ENCODE results near the gene NUDT14. TPM values are rescaled to one million over a fixed set of nuclear protein-coding genes. Genes with fewer than 3 reads are reported as not detected.

NUDT14 gene
- total RNA-seq, 1 donor from 2014 or later, result 39.1 TPM

DNA sequence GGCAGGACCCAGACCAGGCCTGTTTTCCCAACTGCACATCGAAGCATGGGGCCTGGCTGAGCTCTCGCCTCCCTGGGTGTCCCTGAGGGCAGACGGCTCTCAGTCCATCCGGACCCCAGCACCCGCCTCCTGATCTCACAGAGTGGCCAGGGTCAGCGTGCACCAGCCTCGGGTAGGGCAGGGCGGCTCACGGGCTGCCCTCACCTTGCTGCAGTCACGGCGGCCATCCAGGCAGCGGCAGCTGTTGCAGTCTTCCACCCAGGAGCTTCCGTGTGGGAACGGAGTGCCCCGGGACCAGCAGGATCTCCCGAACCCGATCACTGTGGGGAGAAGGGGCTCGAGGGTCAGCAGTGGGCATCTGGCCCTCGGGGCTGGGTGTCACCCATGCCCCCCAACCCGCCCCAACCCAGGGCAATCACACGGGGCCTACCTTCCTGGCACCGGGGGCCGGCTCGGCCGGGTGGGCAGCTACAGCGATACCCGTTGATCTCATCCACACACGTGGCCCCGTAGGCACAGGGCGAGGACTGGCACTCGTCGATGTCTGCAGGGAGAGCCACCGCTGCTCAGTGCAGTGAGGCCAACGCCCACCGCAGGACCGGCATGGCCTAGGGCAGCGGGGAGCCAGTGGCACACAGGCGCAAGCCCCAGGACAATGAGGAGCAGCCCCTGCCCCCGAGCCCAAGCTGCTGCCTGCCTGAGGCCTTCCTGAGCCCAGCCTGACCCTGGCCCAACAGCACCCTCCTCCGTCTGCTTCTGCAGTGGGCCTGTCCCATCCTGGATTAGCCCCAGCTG is 34.7 kb downstream of the NUDT14 start:
- Mint-ChIP-seq H3K4me3 (ENCODE audit: unreplicated experiment) (no peak overlapping the region), H3K36me3 (ENCODE audit: unreplicated experiment) (no peaks in the 10 kb centered on the region), H3K27ac (ENCODE audit: unreplicated experiment) (no peak overlapping the region), H3K4me1 (ENCODE audit: unreplicated experiment) (no peaks in the 10 kb centered on the region), H3K9me3 (ENCODE audit: unreplicated experiment) (no peaks in the 10 kb centered on the region), H3K27me3 (ENCODE audit: unreplicated experiment) (no peaks in the 10 kb centered on the region)
- DNase-seq (ENCODE audit: extremely low spot score, unreplicated experiment), result no peak
- TF ChIP-seq, protein P1, sequence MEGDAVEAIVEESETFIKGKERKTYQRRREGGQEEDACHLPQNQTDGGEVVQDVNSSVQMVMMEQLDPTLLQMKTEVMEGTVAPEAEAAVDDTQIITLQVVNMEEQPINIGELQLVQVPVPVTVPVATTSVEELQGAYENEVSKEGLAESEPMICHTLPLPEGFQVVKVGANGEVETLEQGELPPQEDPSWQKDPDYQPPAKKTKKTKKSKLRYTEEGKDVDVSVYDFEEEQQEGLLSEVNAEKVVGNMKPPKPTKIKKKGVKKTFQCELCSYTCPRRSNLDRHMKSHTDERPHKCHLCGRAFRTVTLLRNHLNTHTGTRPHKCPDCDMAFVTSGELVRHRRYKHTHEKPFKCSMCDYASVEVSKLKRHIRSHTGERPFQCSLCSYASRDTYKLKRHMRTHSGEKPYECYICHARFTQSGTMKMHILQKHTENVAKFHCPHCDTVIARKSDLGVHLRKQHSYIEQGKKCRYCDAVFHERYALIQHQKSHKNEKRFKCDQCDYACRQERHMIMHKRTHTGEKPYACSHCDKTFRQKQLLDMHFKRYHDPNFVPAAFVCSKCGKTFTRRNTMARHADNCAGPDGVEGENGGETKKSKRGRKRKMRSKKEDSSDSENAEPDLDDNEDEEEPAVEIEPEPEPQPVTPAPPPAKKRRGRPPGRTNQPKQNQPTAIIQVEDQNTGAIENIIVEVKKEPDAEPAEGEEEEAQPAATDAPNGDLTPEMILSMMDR (IDR thresholded peaks at IDR 0.05), result no peak

DNA sequence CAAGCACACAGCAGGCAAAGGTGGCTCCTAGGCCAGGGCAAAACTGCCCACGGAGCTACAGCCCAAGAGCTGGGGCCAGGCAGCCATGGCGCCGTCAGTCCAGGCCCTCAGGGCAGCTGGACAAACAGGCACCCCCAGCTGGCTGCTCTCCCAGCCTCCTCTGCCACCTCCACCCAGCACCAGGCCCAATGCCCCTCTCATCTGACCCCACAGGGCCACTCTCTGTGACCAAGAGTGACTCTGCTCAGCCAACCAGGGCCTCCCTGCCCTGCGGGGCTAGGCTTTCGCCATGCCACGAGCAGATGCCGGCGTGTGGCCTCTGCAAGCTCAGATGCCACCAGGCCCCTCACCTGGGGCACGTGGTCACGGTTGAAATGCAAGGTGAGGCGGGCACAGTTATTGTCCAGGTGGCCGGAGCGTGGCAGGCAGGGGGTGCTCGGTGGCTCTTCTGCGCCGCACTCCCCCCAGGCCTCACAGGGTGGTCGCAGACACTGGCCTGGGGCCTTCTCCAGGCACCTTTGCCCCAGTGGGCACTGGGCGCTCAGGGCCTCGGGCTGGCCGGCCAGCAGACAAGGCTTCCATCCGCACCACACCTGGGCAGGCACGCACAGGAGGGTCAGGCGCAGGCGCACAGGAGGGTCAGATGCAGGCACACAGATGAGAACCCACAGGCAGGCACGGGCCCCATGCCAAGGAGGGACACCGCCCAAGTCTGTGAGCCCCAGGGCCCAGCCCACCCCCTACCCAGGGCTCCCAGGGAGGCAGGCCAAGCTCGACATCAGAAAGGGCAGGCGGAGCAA is 35.5 kb downstream of the NUDT14 start:
- no peaks in the 10 kb centered on the region for H3K27me3 Mint-ChIP-seq (ENCODE audit: unreplicated experiment)
- no peaks in the 10 kb centered on the region for H3K36me3 Mint-ChIP-seq (ENCODE audit: unreplicated experiment)
- TF ChIP-seq, protein P1 (IDR thresholded peaks at IDR 0.05), result no peak
- no peak for DNase-seq (ENCODE audit: extremely low spot score, unreplicated experiment)
- H3K4me3 Mint-ChIP-seq (ENCODE audit: unreplicated experiment), result no peak overlapping the region
- no peak overlapping the region for H3K27ac Mint-ChIP-seq (ENCODE audit: unreplicated experiment)
- H3K9me3 Mint-ChIP-seq (ENCODE audit: unreplicated experiment), result no peaks in the 10 kb centered on the region
- H3K4me1 Mint-ChIP-seq (ENCODE audit: unreplicated experiment), result no peaks in the 10 kb centered on the region

DNA sequence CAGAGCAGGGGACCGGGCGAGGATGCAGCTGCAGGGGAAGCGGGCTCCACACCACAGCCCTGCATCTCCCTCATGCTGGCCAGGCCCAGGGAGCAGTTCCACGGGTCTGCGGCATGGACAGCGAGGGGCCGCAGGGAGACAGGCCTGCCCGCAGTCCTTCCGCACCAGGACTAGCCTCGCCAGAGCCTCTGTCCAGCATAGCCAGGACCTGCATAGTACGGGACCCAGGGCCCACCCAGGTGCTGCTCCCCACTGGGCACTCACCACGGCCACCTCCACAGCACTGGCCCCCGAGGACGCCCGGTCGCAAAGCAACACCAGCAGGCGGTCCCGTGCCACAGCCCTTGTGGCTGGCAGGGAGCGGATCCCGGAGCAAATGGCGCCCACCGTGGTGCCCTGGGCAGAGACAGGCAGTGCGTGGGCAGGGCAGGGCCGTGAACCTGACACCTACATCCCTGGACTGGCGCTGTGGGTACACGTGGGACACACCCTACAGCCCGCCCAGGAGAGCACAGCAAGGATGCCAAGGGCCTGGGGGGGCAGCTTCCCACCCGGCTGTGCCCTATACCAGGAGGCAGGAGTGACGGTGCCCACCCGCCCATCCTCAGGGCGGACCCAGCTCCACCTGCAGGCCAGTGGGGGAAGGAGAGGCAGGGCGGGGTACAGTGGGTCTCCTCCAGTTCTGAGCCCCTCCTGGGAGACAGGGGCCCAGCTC is 36.3 kb downstream of the NUDT14 start:
- Mint-ChIP-seq H3K4me1 (ENCODE audit: unreplicated experiment) (no peaks in the 10 kb centered on the region), H3K9me3 (ENCODE audit: unreplicated experiment) (peaks cover 4% of the 10 kb centered on the region), H3K27ac (ENCODE audit: unreplicated experiment) (no peak overlapping the region), H3K4me3 (ENCODE audit: unreplicated experiment) (no peak overlapping the region), H3K27me3 (ENCODE audit: unreplicated experiment) (no peaks in the 10 kb centered on the region), H3K36me3 (ENCODE audit: unreplicated experiment) (peaks cover 4% of the 10 kb centered on the region)
- TF ChIP-seq, protein P1 (IDR thresholded peaks at IDR 0.05), result no peak
- DNase-seq (ENCODE audit: extremely low spot score, unreplicated experiment), result no peak

DNA sequence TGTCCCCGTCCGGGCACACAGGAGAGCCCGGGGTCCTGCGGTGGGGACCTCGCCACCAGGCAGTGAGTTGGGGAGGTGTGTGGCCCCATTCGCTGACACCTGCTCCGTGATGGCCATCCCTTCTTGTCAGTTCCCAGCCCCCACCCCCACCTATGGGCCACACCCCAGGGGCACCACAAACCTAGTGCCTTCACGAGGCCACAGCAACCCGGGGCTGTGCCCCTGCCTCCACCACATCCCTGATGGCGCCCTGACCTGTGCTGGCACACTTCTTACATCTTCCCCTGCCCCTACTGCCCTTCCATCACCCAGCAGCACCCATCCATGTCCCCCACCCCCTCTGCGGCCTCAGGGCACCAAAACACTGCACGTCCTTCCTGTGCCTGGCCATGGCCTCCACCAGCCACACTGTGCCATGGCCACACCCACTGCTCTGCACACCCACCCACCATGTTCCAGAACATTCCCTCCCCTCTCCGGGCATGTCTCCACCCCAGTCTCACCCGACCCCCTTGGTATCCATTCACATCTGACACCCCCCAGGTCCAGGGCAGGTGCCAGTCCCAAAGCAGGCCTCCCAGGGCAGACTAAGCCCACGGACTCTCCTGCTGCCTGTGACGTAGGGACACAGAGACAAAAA is 37.0 kb downstream of the NUDT14 start:
- Mint-ChIP-seq H3K27ac (ENCODE audit: unreplicated experiment) (no peak overlapping the region), H3K36me3 (ENCODE audit: unreplicated experiment) (peaks cover 4% of the 10 kb centered on the region), H3K9me3 (ENCODE audit: unreplicated experiment) (peaks cover 4% of the 10 kb centered on the region), H3K4me3 (ENCODE audit: unreplicated experiment) (no peak overlapping the region), H3K27me3 (ENCODE audit: unreplicated experiment) (no peaks in the 10 kb centered on the region), H3K4me1 (ENCODE audit: unreplicated experiment) (no peaks in the 10 kb centered on the region)
- DNase-seq (ENCODE audit: extremely low spot score, unreplicated experiment), result no peak
- TF ChIP-seq, protein P1 (IDR thresholded peaks at IDR 0.05), result no peak
